ENCODE measurements around the gene SIL1.

The SIL1 gene

GRCh38 chr5:139108063-139108824, 89.9 kb downstream of the SIL1 start:
- Histone ChIP-seq H4K20me1 (ENCODE audit: control insufficient read depth, insufficient read depth, low read depth, low read length) (no peaks in the 10 kb centered on the region), H3K4me1 (ENCODE audit: control insufficient read depth, low read length) (no peaks in the 10 kb centered on the region), H3K79me2 (ENCODE audit: control insufficient read depth, low read length) (no peaks in the 10 kb centered on the region), H3K27me3 (ENCODE audit: control insufficient read depth, low read length) (no peaks in the 10 kb centered on the region), H3K4me3 (ENCODE audit: low read length) (no peak overlapping the region), H3K27ac (ENCODE audit: low read depth, low read length) (no peak overlapping the region), H3K36me3 (ENCODE audit: control insufficient read depth, low read length) (no peaks in the 10 kb centered on the region), H3F3A (ENCODE audit: control insufficient read depth, insufficient read depth) (no peaks in the 10 kb centered on the region), H3K9me2 (replicated peaks; ENCODE audit: control insufficient read depth, low read length) (no peaks in the 10 kb centered on the region), H3K9me3 (ENCODE audit: control insufficient read depth, insufficient read depth, low read length) (no peaks in the 10 kb centered on the region), H3K4me2 (ENCODE audit: low read length) (no peak overlapping the region)
- TF ChIP-seq CTCF (IDR thresholded peaks at IDR 0.05; ENCODE audit: low read depth, low read length, poor library complexity, severe bottlenecking) (no peak), EZH2phosphoT487 (IDR thresholded peaks at IDR 0.05; ENCODE audit: borderline replicate concordance, low read length) (no peak)

DNA sequence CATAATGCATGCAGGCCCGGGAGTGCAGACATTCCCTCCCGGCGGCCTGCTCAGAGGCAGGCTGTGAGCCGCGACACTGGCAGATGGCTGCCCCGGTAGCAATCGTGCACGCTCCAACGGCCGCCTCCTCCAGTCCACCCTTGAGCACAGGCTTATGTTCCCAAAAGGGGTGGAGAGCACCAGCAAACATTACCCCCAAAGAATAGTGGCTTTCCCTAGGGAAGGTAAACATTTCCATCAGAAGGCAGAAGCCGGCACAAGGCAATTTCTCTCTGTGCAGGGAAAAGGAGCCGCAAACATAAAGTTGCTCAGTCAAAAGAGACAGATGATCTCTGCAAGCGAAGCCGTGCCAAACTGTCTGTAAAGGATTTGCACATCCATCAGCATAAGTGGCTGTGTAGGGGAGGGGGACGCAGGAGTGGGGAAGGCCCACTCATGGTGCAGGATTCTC, 92.5 kb downstream of the SIL1 start:
- Histone ChIP-seq H3K79me2 (ENCODE audit: control insufficient read depth, low read length) (no peaks in the 10 kb centered on the region), H3K27ac (ENCODE audit: low read depth, low read length) (no peak overlapping the region), H3K36me3 (ENCODE audit: control insufficient read depth, low read length) (no peaks in the 10 kb centered on the region), H3F3A (ENCODE audit: control insufficient read depth, insufficient read depth) (no peaks in the 10 kb centered on the region), H4K20me1 (ENCODE audit: control insufficient read depth, insufficient read depth, low read depth, low read length) (no peaks in the 10 kb centered on the region), H3K4me2 (ENCODE audit: low read length) (no peak overlapping the region), H3K4me1 (ENCODE audit: control insufficient read depth, low read length) (no peaks in the 10 kb centered on the region), H3K9me3 (ENCODE audit: control insufficient read depth, insufficient read depth, low read length) (no peaks in the 10 kb centered on the region), H3K27me3 (ENCODE audit: control insufficient read depth, low read length) (no peaks in the 10 kb centered on the region), H3K4me3 (ENCODE audit: low read length) (no peak overlapping the region), H3K9me2 (replicated peaks; ENCODE audit: control insufficient read depth, low read length) (no peaks in the 10 kb centered on the region)
- no peak for TF ChIP-seq EZH2phosphoT487 (IDR thresholded peaks at IDR 0.05; ENCODE audit: borderline replicate concordance, low read length)
- no peak for TF ChIP-seq CTCF (IDR thresholded peaks at IDR 0.05; ENCODE audit: low read depth, low read length, poor library complexity, severe bottlenecking)

- H4K20me1 ChIP-seq (ENCODE audit: control insufficient read depth, insufficient read depth, low read depth, low read length), result no peaks in the 10 kb centered on the region
- no peaks in the 10 kb centered on the region for H3K4me1 ChIP-seq (ENCODE audit: control insufficient read depth, low read length)
- H3K79me2 ChIP-seq (ENCODE audit: control insufficient read depth, low read length), result no peaks in the 10 kb centered on the region
- no peaks in the 10 kb centered on the region for H3K9me3 ChIP-seq (ENCODE audit: control insufficient read depth, insufficient read depth, low read length)
- H3K36me3 ChIP-seq (ENCODE audit: control insufficient read depth, low read length), result no peaks in the 10 kb centered on the region
- no peak overlapping the region for H3K27ac ChIP-seq (ENCODE audit: low read depth, low read length)
- no peaks in the 10 kb centered on the region for H3F3A ChIP-seq (ENCODE audit: control insufficient read depth, insufficient read depth)
- no peaks in the 10 kb centered on the region for H3K9me2 ChIP-seq (replicated peaks; ENCODE audit: control insufficient read depth, low read length)
- no peak overlapping the region for H3K4me3 ChIP-seq (ENCODE audit: low read length)
- TF ChIP-seq EZH2phosphoT487 (IDR thresholded peaks at IDR 0.05; ENCODE audit: borderline replicate concordance, low read length) (no peak), CTCF (IDR thresholded peaks at IDR 0.05; ENCODE audit: low read depth, low read length, poor library complexity, severe bottlenecking) (no peak)
- H3K27me3 ChIP-seq (ENCODE audit: control insufficient read depth, low read length), result no peaks in the 10 kb centered on the region
- no peak overlapping the region for H3K4me2 ChIP-seq (ENCODE audit: low read length)
These were observed 93.4 kb downstream of the SIL1 start for GRCh38 chr5:139104577-139105276.
